ENCODE results near the gene ERC1.

DNA sequence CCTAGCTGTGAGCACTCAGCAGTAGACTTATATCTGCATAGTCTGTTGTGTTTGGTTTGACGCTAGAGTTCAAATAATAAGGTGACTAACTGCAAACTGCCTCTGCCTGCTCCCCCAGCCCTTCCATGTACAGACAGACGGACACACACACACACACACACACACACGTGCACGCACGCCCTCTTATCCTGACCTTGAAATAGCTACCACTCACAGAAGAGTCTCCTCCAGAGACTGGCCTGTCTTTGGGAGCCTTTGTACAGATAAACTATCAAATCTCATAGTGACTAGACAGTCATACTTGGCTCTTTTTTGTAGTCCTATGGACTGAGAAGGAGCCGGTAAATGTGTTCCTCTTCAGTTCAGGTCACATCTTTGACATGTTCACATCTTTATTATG is 445.0 kb downstream of the ERC1 start:
- TF ChIP-seq, protein P1, sequence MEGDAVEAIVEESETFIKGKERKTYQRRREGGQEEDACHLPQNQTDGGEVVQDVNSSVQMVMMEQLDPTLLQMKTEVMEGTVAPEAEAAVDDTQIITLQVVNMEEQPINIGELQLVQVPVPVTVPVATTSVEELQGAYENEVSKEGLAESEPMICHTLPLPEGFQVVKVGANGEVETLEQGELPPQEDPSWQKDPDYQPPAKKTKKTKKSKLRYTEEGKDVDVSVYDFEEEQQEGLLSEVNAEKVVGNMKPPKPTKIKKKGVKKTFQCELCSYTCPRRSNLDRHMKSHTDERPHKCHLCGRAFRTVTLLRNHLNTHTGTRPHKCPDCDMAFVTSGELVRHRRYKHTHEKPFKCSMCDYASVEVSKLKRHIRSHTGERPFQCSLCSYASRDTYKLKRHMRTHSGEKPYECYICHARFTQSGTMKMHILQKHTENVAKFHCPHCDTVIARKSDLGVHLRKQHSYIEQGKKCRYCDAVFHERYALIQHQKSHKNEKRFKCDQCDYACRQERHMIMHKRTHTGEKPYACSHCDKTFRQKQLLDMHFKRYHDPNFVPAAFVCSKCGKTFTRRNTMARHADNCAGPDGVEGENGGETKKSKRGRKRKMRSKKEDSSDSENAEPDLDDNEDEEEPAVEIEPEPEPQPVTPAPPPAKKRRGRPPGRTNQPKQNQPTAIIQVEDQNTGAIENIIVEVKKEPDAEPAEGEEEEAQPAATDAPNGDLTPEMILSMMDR (IDR thresholded peaks at IDR 0.05; ENCODE audit: poor library complexity, severe bottlenecking), result no peak
- TF ChIP-seq RAD21 (conservative IDR thresholded peaks at IDR 0.05), result no peak
- TF ChIP-seq SMC3 (conservative IDR thresholded peaks at IDR 0.05; ENCODE audit: poor library complexity), result no peak
- TF ChIP-seq EZH2 (IDR thresholded peaks at IDR 0.05; ENCODE audit: borderline replicate concordance, insufficient read depth, low read length, poor library complexity, severe bottlenecking), result no peak
- TF ChIP-seq EP300 (conservative IDR thresholded peaks at IDR 0.05; ENCODE audit: poor library complexity, severe bottlenecking), result no peak
- no peak for TF ChIP-seq MXI1 (conservative IDR thresholded peaks at IDR 0.05; ENCODE audit: poor library complexity, severe bottlenecking)
- TF ChIP-seq TAF1 (IDR thresholded peaks at IDR 0.05; ENCODE audit: low read depth), result no peak

Measured in neural cell (in vitro differentiated cells).